ENCODE measurements around the gene S100A7. TPM values are rescaled to one million over a fixed set of nuclear protein-coding genes. Genes with fewer than 3 reads are reported as not detected.

The S100A7 gene
- polyA plus RNA-seq, 4 donors, result not detected

- FAIRE-seq (no peak), DNase-seq (no peak)
- no peaks in the 10 kb centered on the region for H3K9me3 ChIP-seq (ENCODE audit: control insufficient read depth in 2 of 2, insufficient read depth in 1 of 2, low read depth in 1 of 2, low read length in 1 of 2)
- no peak overlapping the region for H3K27ac ChIP-seq (ENCODE audit: low read depth in 1 of 3, low read length in 2 of 3)
- 74 to 75% (median 74%) methylated on average over 3 of the region's 3 CpGs for WGBS, 3 donors
- no peak overlapping the region for H3K4me3 ChIP-seq (ENCODE audit: low read depth in 1 of 3, low read length in 3 of 3)
- H3K4me1 ChIP-seq (ENCODE audit: control insufficient read depth in 3 of 3, insufficient read depth in 2 of 3, low read depth in 1 of 3, low read length in 2 of 3), result no peaks in the 10 kb centered on the region
- no peaks in the 10 kb centered on the region for H3K36me3 ChIP-seq (ENCODE audit: control insufficient read depth in 3 of 3, insufficient read depth in 2 of 3, low read depth in 1 of 3, low read length in 3 of 3)
- peaks cover 0 to 3% (median 0%) of the 10 kb centered on the region in 3 donors for H3K27me3 ChIP-seq (ENCODE audit: control insufficient read depth in 3 of 3, insufficient read depth in 3 of 3, low read length in 3 of 3)
Observed at GRCh38 chr1:153431427-153431826, 29.0 kb downstream of the S100A7 start.

GRCh38 chr1:153431002-153431401 is 29.4 kb downstream of the S100A7 start:
- Histone ChIP-seq H3K36me3 (ENCODE audit: control insufficient read depth in 3 of 3, insufficient read depth in 2 of 3, low read depth in 1 of 3, low read length in 3 of 3) (no peaks in the 10 kb centered on the region), H3K27ac (ENCODE audit: low read depth in 1 of 3, low read length in 2 of 3) (no peak overlapping the region), H3K27me3 (ENCODE audit: control insufficient read depth in 3 of 3, insufficient read depth in 3 of 3, low read length in 3 of 3) (peaks cover 0 to 3% (median 0%) of the 10 kb centered on the region in 3 donors), H3K9me3 (ENCODE audit: control insufficient read depth in 2 of 2, insufficient read depth in 1 of 2, low read depth in 1 of 2, low read length in 1 of 2) (no peaks in the 10 kb centered on the region), H3K4me3 (ENCODE audit: low read depth in 1 of 3, low read length in 3 of 3) (no peak overlapping the region), H3K4me1 (ENCODE audit: control insufficient read depth in 3 of 3, insufficient read depth in 2 of 3, low read depth in 1 of 3, low read length in 2 of 3) (no peaks in the 10 kb centered on the region)
- no peak for DNase-seq
- 79 to 86% (median 83%) methylated on average over 17 of the region's 17 CpGs for WGBS, 3 donors
- FAIRE-seq, result no peak

GRCh38 chr1:153430561-153430960 is 29.9 kb downstream of the S100A7 start:
- DNase-seq (no peak), FAIRE-seq (no peak)
- peaks cover 0 to 3% (median 0%) of the 10 kb centered on the region in 3 donors for H3K27me3 ChIP-seq (ENCODE audit: control insufficient read depth in 3 of 3, insufficient read depth in 3 of 3, low read length in 3 of 3)
- WGBS, 3 donors, result 72 to 82% (median 77%) methylated on average over 3 of the region's 3 CpGs
- H3K9me3 ChIP-seq (ENCODE audit: control insufficient read depth in 2 of 2, insufficient read depth in 1 of 2, low read depth in 1 of 2, low read length in 1 of 2), result no peaks in the 10 kb centered on the region
- no peak overlapping the region for H3K27ac ChIP-seq (ENCODE audit: low read depth in 1 of 3, low read length in 2 of 3)
- H3K4me3 ChIP-seq (ENCODE audit: low read depth in 1 of 3, low read length in 3 of 3), result no peak overlapping the region
- H3K36me3 ChIP-seq (ENCODE audit: control insufficient read depth in 3 of 3, insufficient read depth in 2 of 3, low read depth in 1 of 3, low read length in 3 of 3), result no peaks in the 10 kb centered on the region
- H3K4me1 ChIP-seq (ENCODE audit: control insufficient read depth in 3 of 3, insufficient read depth in 2 of 3, low read depth in 1 of 3, low read length in 2 of 3), result no peaks in the 10 kb centered on the region

- 83 to 86% (median 86%) methylated on average over 2 of the region's 2 CpGs for WGBS, 3 donors
- Histone ChIP-seq H3K27ac (ENCODE audit: low read depth in 1 of 3, low read length in 2 of 3) (no peak overlapping the region), H3K36me3 (ENCODE audit: control insufficient read depth in 3 of 3, insufficient read depth in 2 of 3, low read depth in 1 of 3, low read length in 3 of 3) (no peaks in the 10 kb centered on the region), H3K27me3 (ENCODE audit: control insufficient read depth in 3 of 3, insufficient read depth in 3 of 3, low read length in 3 of 3) (peaks cover 0 to 3% (median 0%) of the 10 kb centered on the region in 3 donors), H3K9me3 (ENCODE audit: control insufficient read depth in 2 of 2, insufficient read depth in 1 of 2, low read depth in 1 of 2, low read length in 1 of 2) (no peaks in the 10 kb centered on the region), H3K4me3 (ENCODE audit: low read depth in 1 of 3, low read length in 3 of 3) (no peak overlapping the region), H3K4me1 (ENCODE audit: control insufficient read depth in 3 of 3, insufficient read depth in 2 of 3, low read depth in 1 of 3, low read length in 2 of 3) (no peaks in the 10 kb centered on the region)
- DNase-seq (no peak), FAIRE-seq (no peak)
Observed at GRCh38 chr1:153430166-153430553, 30.3 kb downstream of the S100A7 start.

- FAIRE-seq (no peak), DNase-seq (no peak)
- Histone ChIP-seq H3K4me1 (ENCODE audit: control insufficient read depth in 3 of 3, insufficient read depth in 2 of 3, low read depth in 1 of 3, low read length in 2 of 3) (no peaks in the 10 kb centered on the region), H3K27ac (ENCODE audit: low read depth in 1 of 3, low read length in 2 of 3) (no peak overlapping the region), H3K36me3 (ENCODE audit: control insufficient read depth in 3 of 3, insufficient read depth in 2 of 3, low read depth in 1 of 3, low read length in 3 of 3) (no peaks in the 10 kb centered on the region), H3K4me3 (ENCODE audit: low read depth in 1 of 3, low read length in 3 of 3) (no peak overlapping the region), H3K27me3 (ENCODE audit: control insufficient read depth in 3 of 3, insufficient read depth in 3 of 3, low read length in 3 of 3) (peaks cover 0 to 3% (median 0%) of the 10 kb centered on the region in 3 donors), H3K9me3 (ENCODE audit: control insufficient read depth in 2 of 2, insufficient read depth in 1 of 2, low read depth in 1 of 2, low read length in 1 of 2) (no peaks in the 10 kb centered on the region)
- 58 to 76% (median 58%) methylated on average over 7 of the region's 7 CpGs for WGBS, 3 donors
Observed at GRCh38 chr1:153429266-153430165, 30.9 kb downstream of the S100A7 start.

GRCh38 chr1:153428791-153429190 is 31.7 kb downstream of the S100A7 start:
- no peak for DNase-seq
- Histone ChIP-seq H3K27ac (ENCODE audit: low read depth in 1 of 3, low read length in 2 of 3) (no peak overlapping the region), H3K4me1 (ENCODE audit: control insufficient read depth in 3 of 3, insufficient read depth in 2 of 3, low read depth in 1 of 3, low read length in 2 of 3) (no peaks in the 10 kb centered on the region), H3K9me3 (ENCODE audit: control insufficient read depth in 2 of 2, insufficient read depth in 1 of 2, low read depth in 1 of 2, low read length in 1 of 2) (no peaks in the 10 kb centered on the region), H3K27me3 (ENCODE audit: control insufficient read depth in 3 of 3, insufficient read depth in 3 of 3, low read length in 3 of 3) (peaks cover 0 to 3% (median 0%) of the 10 kb centered on the region in 3 donors), H3K4me3 (ENCODE audit: low read depth in 1 of 3, low read length in 3 of 3) (no peak overlapping the region), H3K36me3 (ENCODE audit: control insufficient read depth in 3 of 3, insufficient read depth in 2 of 3, low read depth in 1 of 3, low read length in 3 of 3) (no peaks in the 10 kb centered on the region)
- WGBS, 3 donors, result 46 to 59% (median 54%) methylated on average over 6 of the region's 6 CpGs
- no peak for FAIRE-seq

GRCh38 chr1:153428073-153428638 is 32.3 kb downstream of the S100A7 start:
- Histone ChIP-seq H3K27me3 (ENCODE audit: control insufficient read depth in 3 of 3, insufficient read depth in 3 of 3, low read length in 3 of 3) (peaks cover 0 to 3% (median 0%) of the 10 kb centered on the region in 3 donors), H3K36me3 (ENCODE audit: control insufficient read depth in 3 of 3, insufficient read depth in 2 of 3, low read depth in 1 of 3, low read length in 3 of 3) (no peaks in the 10 kb centered on the region), H3K4me1 (ENCODE audit: control insufficient read depth in 3 of 3, insufficient read depth in 2 of 3, low read depth in 1 of 3, low read length in 2 of 3) (no peaks in the 10 kb centered on the region), H3K27ac (ENCODE audit: low read depth in 1 of 3, low read length in 2 of 3) (no peak overlapping the region), H3K9me3 (ENCODE audit: control insufficient read depth in 2 of 2, insufficient read depth in 1 of 2, low read depth in 1 of 2, low read length in 1 of 2) (no peaks in the 10 kb centered on the region), H3K4me3 (ENCODE audit: low read depth in 1 of 3, low read length in 3 of 3) (no peak overlapping the region)
- DNase-seq, result no peak
- 66 to 78% (median 76%) methylated on average over 12 of the region's 12 CpGs for WGBS, 3 donors
- no peak for FAIRE-seq

GRCh38 chr1:153426809-153427208 is 33.6 kb downstream of the S100A7 start:
- Histone ChIP-seq H3K9me3 (ENCODE audit: control insufficient read depth in 2 of 2, insufficient read depth in 1 of 2, low read depth in 1 of 2, low read length in 1 of 2) (no peaks in the 10 kb centered on the region), H3K27me3 (ENCODE audit: control insufficient read depth in 3 of 3, insufficient read depth in 3 of 3, low read length in 3 of 3) (peaks cover 0 to 3% (median 0%) of the 10 kb centered on the region in 3 donors), H3K4me1 (ENCODE audit: control insufficient read depth in 3 of 3, insufficient read depth in 2 of 3, low read depth in 1 of 3, low read length in 2 of 3) (no peaks in the 10 kb centered on the region), H3K36me3 (ENCODE audit: control insufficient read depth in 3 of 3, insufficient read depth in 2 of 3, low read depth in 1 of 3, low read length in 3 of 3) (no peaks in the 10 kb centered on the region), H3K27ac (ENCODE audit: low read depth in 1 of 3, low read length in 2 of 3) (no peak overlapping the region), H3K4me3 (ENCODE audit: low read depth in 1 of 3, low read length in 3 of 3) (no peak overlapping the region)
- no peak for DNase-seq
- FAIRE-seq, result no peak
- WGBS, 3 donors, result 22 to 52% (median 22%) methylated on average over 1 of the region's 1 CpG
